Activated gamma-delta T cell (primary cell): ENCODE data around the gene NAB1.

Source experiments
- DNase-seq: peaks from one replicate; lab custom pipeline; 2025; lab: John Stamatoyannopoulos, UW

NAB1 gene

DNA sequence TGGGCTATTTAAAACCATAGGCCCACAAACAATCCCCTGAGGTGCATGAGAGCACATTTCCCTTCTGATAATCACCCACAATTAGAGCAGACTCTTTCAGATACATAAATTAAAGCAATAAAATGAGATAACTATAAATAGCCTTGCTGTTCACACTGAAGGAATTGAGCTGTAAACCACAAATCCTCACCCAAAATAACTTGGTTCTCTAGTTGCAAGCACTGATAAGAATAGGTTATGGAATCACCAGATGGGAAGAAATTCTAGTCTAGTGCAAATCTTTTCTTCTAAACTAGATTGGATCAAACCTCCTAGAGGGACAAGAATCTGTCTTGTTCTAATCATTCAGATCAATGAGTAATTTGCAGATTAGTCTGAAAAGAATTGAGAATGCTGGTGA lies 64.6 kb downstream of the NAB1 start:
- DNase-seq: no peak

DNA sequence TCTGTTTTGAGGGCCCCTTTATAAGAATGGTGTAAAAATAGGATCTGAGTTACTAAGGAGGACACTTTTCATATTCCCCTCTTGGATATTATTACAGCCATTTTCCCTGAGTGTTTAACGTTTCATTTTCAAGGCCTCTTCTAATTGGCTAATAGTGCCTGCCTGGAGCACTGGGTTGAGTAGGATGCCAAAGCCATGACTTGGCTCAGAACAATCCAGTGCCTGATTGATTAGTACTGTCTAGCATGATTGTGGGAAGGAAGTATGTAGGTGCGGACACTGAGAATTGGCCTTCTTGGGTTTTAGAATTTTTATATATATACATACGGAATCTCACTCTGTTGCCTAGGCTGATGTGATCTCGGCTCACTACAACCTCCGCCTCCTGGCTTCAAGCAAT lies 66.1 kb downstream of the NAB1 start:
- DNase-seq: no peak

DNA sequence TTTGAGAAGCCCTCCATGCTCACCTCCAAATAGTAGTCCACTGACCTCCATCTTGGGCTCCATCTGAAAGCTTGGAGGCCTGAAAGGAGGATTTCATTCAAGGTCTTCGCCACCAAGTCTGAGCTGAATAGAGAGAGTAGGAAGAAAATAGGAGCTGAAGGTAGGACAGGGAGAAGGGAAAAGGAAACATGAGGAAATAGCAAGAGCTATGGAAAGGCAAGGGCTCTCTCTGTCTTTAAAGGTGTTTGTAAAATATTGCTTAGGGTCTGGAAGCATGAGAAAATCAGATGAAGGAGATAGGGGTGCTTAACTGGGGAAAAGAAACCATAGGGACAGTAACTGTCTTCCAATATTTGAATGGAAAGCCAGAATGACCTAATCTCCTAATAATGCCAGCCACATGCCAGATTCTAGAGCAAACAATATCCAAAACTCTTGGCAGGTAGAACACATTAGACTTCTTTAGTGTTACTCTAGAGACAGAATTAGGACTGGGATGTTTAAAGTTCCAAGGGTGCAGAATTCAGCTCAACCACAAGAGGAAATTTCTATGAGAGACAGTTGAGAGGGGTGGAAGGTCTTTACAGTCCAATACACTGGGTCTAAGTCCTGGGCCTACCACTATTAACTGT lies 67.4 kb downstream of the NAB1 start:
- no peak for DNase-seq

DNA sequence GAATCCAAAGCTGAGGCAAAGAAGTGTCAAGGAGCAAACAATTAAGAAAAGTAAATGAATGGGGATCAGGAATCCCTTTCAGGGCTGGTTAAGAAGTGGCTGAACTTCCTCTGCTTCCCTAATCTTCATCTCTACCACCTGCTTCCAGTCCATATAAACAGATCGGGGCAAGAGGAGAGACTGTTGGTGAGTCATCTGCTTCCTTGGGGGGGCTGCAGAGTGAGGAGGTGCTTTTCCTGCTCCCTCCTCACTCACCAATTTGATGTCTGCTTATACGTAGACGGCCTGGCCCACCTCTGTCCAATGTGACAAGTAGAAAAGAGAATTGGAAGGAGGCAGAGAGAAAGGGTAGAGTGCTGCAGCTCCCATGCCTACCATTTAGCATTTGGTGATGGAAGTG lies 68.4 kb downstream of the NAB1 start:
- no peak for DNase-seq

DNA sequence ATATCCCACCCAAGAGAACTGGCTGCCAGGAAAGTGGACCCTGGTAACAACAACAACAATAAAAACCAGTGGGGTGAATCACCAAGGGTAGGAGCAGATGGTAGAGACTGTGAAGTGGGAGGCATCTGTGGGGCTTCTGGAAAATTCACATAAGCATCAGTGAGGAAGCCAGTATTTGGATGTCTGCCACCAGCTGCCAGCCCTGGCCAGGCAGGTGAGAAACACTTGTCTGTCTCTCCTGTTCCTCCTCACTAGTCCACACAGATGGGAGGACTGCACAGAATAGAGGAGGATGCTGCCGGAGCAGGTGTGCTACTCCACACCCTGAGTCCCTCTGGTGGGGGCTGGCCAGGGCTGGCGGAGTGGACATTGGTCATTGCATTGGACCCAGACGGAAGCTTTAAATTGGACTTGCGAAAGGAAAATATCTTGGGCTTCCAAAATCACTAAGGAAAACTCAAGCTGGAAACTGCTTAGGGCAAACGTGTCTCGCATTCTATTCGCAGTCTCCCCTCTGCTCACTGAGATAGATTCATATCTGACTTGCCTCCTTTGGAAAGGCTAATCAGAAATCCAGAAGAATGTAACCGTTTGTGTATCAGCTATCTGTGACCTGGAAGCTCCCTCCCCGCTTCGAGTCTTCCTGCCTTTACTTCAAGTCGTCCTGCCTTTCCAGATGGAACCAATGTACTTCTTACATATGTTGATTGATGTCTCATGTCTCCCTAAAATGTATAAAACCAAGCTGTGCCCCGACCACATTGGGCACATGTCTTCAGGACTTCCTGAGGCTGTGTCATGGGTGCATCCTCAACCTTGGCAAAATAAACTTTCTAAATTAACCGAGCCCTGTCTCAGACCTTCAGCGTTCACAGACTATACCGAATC lies 69.1 kb downstream of the NAB1 start:
- no peak for DNase-seq

DNA sequence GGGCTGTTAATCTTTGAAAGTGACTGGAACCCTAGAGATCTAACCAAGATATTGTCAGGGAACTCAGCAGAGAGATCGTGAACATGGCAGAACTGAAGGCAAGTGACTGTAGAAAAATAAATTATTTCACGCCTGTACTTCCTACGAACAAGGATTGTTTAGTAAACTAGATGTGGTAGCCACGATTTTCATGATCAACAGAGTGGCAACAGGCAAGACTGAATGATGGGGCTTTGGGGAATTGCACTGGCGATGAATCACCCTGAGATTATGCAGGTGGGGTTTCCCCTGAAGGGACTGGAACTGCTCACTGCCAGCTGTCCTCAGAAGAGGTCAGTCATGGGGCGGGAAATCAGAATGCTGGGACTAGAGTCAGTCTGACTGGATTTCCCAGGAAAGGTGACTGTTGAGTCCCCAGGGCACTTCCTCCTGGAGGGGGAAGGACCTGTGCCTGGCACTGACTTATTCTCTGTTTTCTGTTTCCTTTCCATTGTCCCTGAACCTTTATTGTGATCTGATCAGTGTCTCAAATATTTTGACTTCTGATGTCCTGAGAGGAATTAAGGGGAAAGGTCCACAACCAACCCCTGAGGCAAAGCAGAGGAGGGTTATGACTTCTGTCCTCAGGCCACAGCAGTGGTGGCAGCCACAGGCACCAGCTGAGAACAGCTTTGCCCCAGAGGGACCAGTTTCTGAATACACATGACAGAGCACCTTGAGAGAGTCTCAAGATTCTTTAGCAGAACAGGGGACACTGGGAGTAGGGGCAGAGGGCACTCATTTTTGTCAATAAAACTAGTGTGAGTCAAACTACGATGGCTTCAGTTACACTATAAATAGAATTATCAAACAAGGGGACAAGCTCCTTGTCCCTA lies 70.0 kb downstream of the NAB1 start:
- no peak for DNase-seq

DNA sequence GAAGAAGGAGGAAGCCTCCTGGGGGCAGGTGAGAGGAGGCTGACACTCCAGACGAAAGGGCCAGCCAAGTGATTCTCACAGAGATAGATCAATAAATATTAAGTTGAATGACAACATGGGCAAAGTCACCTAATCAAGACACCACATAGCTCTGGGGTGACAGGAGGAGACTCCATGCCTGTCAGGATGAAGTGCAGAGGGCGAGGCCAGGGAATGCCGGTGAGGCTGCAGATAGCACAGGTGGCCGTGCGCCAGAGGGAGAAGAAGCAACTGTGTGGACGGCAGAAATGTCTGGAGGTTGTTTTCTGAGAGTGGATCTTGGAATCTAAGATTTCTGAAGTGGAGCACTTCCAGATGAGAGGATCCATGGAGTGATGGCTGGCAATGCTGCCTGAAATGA lies 71.4 kb downstream of the NAB1 start:
- DNase-seq: no peak

DNA sequence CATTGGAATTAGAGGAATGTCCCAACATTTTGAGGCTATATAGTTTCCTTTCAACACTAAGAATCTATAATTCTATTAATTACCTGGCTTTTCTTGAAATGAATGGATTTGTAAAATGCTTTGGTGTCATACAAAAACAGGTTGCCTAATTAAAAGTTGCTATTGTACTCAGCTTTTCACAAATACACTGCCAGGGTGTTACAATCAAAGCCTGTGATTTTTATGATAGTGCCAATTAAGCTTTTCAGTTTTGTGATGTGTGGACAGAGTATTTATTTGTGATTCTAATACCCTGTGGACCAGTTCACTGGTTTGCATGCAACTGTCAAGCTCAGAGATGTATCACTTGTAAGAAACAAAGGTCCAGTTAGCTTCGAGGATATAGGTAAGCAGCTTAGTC lies 71.8 kb downstream of the NAB1 start:
- no peak for DNase-seq

DNA sequence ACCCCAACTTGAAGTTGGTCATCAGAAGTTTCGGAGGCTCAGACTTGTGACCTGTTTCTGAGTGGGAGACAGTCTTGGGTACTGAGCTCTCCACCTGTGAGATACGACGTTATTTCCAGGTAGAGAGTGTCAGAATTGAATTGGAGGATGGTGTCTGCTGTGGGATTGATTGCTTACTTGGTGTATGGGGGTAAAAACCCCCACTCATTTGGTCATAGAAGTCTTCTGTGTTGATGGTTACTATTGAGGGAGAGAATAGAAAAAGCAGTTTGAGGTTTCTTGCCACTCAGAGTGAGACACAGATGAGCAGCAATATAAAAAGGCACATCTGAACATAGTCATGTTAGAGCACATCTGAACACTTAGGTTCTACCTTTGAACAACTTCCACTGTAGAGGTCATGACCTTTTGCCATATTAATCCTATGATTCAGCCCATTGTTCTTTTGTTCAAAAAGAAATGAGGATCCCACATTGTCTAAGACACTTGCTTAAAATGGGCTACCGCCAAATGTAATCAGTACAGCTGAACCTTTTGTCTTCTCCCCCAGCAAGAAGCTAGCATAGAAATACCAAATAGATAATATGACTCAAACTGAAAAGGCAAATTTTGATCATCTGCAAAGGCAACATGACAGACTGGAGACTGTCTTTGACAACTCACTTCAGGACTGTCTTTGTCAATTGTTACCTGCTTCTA lies 73.3 kb downstream of the NAB1 start:
- no peak for DNase-seq

DNA sequence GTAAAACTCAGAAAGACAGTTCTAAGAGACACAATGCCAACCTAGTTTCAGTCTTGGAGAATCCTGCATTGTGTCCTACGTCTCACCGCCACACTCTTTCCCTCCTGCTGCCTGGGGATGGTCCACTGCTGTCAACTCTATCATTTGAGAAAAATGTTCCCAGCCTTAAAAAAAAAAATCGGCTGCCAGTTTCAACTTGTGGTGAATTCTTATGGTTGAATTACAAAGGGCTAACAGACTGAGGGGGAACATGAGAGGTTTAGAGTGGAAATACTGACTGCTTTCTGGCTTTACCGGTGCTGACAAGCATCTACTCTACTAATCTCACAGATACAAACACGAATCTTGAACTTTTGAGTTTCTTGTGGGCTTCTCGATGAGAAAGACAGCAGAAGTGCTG lies 74.0 kb downstream of the NAB1 start:
- no peak for DNase-seq

DNA sequence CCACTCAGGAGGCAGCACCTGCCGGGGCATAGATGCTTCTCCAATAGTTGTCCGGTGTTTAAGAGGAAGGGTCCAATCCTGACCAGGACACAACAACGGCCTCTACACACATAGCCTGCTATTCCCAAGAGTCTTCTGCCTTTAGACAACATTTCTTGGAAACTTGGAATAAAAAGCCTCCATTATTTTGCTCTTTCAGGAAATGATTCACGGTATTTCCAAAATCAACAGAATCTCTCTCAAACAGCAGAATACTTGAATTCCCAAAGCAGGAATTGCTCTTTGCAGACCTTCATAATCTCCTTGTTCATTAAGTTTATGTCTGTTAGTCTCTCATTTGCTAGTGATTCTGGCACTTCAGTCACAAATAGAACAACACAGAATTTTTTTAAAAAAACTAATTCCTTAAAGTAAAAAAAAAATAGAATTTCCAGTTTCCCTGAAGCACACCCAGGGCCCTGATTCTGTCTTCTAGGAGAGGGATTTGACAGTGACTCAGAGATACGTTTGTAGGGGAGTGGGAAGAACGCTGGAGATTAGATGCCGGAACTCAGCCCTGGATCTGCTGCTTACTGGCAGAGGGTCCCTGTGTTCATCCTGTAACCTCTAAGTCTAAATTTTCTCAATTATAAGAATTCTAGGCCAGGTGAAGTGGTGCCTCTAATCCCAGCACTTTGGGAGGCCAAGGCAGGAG lies 74.7 kb downstream of the NAB1 start:
- DNase-seq: no peak

DNA sequence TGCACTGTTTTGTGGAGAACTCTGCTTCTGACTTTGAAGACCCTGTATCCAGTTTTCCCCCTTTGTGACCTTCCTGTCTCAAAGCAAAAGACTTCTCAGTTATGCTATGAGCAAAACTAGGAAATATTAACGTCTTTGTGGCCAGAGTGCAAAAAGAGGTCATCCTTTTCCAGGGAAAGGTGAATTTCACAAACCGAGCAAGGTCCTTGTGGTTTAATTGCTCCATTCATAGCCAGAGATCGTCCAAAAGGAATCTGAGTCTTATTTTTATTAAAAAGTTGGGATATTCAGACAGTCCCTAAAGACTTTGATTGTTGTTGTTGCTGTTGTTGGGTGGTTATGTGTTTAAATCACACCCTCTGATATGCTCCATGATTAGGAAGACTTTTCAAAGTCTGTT lies 77.4 kb downstream of the NAB1 start:
- no peak for DNase-seq

DNA sequence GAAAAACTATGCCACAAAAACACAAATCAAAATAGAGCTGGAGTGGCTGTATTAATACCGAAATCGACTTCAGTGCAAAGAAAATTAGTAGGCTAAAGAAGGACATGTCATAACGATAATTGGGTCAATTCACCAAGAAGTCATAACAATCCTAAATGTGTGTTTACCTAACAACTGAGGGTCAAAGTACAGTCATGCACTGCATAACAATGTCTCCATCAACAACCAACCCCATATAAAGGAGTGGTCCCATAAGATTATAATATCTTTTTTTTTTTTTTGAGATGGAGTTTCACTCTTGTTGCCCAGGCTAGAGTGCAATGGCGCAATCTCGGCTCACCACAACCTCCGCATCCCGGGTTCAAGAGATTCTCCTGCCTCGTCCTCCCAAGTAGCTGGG lies 87.5 kb downstream of the NAB1 start:
- no peak for DNase-seq

DNA sequence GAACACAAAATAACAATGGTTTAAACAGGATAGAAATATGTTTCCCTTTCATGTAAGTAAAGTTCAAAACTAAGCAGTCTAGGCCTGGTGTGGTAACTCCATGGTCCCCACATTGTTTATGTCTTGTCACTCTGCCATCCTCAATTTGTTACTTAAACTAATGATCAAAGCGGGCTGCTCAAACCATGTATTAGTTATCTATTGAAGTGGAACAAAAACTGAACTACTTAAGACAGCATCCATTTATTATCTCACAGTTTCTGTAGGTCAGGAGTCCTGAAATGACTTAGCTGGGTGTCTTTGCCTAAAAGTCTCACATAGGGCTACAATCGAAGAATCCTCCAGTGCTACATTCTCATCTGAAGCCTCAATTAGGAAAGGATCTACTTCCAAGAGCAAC lies 91.6 kb downstream of the NAB1 start:
- DNase-seq: no peak
